ENCODE results near the gene MAP3K9. TPM values are rescaled to one million over a fixed set of nuclear protein-coding genes. Genes with fewer than 3 reads are reported as not detected.

MAP3K9 gene
- total RNA-seq, 1 experiment from 2014 or later, result 21.4 TPM

DNA sequence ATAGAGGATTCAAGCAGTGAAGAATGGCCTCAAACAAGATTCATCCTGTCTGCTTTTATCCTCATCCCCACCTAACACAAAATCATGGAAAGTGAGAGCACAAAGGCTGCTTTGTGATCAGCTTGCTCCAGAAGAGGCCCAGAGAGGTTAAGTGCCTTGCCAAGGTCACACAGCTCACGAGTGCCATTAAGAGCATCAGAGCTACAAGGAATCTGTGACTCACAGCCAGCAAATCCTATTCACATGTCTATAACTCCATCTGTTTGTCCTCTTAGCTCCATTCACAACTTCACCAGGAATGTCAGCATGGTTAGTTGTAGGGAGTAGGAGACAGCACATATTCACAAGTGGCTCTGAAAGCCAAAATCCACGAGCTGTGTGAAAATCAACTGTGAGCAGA is 87.8 kb downstream of the MAP3K9 start:
- Histone ChIP-seq H3K79me2 (ENCODE audit: low read depth) (no peaks in the 10 kb centered on the region), H3K9me2 (ENCODE audit: insufficient read depth) (no peaks in the 10 kb centered on the region), H3K9me3 (ENCODE audit: insufficient read depth, low read depth) (no peaks in the 10 kb centered on the region), H3K4me2 (no peak overlapping the region), H3F3A (ENCODE audit: insufficient read depth, low read depth) (no peaks in the 10 kb centered on the region; the same call in 1 of the 2 replicates), H3K36me3 (ENCODE audit: low read depth) (no peaks in the 10 kb centered on the region), H3K4me3 (no peak overlapping the region), H3K4me1 (replicated peaks; ENCODE audit: insufficient read depth) (peaks cover 19% of the 10 kb centered on the region), H2AFZ (no peak overlapping the region), H4K20me1 (ENCODE audit: insufficient read depth) (no peaks in the 10 kb centered on the region), H3K27me3 (ENCODE audit: insufficient read depth, low read depth) (no peaks in the 10 kb centered on the region), H3K27ac (no peak overlapping the region)
- DNase-seq, result peak in 1 of 2 experiments; percentile 28
- no TSS peak for BruUV-seq (replicated peaks)
- TF ChIP-seq, protein P1, sequence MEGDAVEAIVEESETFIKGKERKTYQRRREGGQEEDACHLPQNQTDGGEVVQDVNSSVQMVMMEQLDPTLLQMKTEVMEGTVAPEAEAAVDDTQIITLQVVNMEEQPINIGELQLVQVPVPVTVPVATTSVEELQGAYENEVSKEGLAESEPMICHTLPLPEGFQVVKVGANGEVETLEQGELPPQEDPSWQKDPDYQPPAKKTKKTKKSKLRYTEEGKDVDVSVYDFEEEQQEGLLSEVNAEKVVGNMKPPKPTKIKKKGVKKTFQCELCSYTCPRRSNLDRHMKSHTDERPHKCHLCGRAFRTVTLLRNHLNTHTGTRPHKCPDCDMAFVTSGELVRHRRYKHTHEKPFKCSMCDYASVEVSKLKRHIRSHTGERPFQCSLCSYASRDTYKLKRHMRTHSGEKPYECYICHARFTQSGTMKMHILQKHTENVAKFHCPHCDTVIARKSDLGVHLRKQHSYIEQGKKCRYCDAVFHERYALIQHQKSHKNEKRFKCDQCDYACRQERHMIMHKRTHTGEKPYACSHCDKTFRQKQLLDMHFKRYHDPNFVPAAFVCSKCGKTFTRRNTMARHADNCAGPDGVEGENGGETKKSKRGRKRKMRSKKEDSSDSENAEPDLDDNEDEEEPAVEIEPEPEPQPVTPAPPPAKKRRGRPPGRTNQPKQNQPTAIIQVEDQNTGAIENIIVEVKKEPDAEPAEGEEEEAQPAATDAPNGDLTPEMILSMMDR (conservative IDR thresholded peaks at IDR 0.05), result no peak
- no peak for TF ChIP-seq EZH2 (IDR thresholded peaks at IDR 0.05; ENCODE audit: low read depth)
- intact Hi-C loops (cut with micrococcal nuclease; ENCODE audit: unreplicated experiment), result no loop called here
- POLR2A ChIA-PET (ENCODE audit: unreplicated experiment), result no interaction called here
- CTCF ChIA-PET, result no interaction called here

DNA sequence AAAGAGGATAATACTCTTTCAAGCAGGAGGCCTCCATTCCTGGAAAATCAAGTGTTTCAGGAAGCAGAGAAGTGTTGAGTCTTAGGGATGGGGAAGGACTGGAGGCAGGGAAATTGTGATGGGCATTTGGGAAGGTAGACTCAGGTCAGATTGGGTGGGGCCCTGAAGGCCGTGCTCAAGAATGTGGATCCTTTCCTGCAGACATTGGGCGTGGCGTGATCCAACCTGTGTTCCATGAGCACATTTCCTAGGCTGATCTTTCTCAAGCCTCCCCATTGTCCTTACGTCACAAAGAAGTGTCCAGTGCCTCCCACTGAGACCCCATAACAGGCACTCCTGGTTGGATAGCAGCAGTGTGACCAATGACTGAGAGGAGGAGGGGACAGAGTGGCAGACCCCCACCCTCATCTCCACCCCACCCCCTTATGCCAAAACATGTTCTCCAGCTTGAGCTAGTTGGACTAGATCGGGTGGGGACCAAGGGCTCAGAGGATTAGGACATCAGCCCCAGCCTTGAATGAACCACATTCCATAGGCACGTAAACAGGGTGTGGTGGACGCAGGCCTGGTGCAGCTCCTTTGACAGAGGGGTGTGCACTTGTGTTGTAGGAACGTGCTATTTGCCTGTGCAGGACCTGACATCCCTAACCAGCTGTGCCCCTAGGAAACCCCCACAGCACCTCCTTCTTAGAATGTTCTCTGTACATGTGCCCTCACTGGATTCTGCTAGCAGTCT is 90.8 kb downstream of the MAP3K9 start:
- H3K27me3 ChIP-seq (ENCODE audit: insufficient read depth, low read depth), result no peaks in the 10 kb centered on the region
- POLR2A ChIA-PET (ENCODE audit: unreplicated experiment), result interaction anchor here (0.6 to 0.8 kb wide), 2 partner anchors 37 to 52 kb away, joined by 3 to 8 read pairs; no protein-coding TSS in a partner anchor
- BruUV-seq (replicated peaks), result no TSS peak
- CTCF ChIA-PET, result interaction anchor here (0.5 to 0.7 kb wide), 2 partner anchors 46 to 91 kb away, joined by 3 read pairs; partner anchors contain the start of gene MAP3K9
- peaks cover 23% of the 10 kb centered on the region for H3K4me1 ChIP-seq (replicated peaks; ENCODE audit: insufficient read depth)
- TF ChIP-seq EZH2 (IDR thresholded peaks at IDR 0.05; ENCODE audit: low read depth), result no peak
- TF ChIP-seq, protein P1 (conservative IDR thresholded peaks at IDR 0.05), result no peak
- H3K9me2 ChIP-seq (ENCODE audit: insufficient read depth), result no peaks in the 10 kb centered on the region
- peak overlapping the region; percentile 61 for H3K27ac ChIP-seq
- peak; percentile 77 to 85 for DNase-seq
- intact Hi-C loops (cut with micrococcal nuclease; ENCODE audit: unreplicated experiment), result loop anchor here (1.0 to 5.0 kb wide), 4 partner anchors 37 to 361 kb away; partner anchors contain the start of genes COX16 and MAP3K9
- H2AFZ ChIP-seq, result no peak overlapping the region
- no peak overlapping the region for H3K4me3 ChIP-seq
- H3K4me2 ChIP-seq, result peak overlapping the region; percentile 48
- H3K9me3 ChIP-seq (ENCODE audit: insufficient read depth, low read depth), result no peaks in the 10 kb centered on the region
- no peaks in the 10 kb centered on the region for H3K36me3 ChIP-seq (ENCODE audit: low read depth)
- no peaks in the 10 kb centered on the region for H4K20me1 ChIP-seq (ENCODE audit: insufficient read depth)
- no peaks in the 10 kb centered on the region for H3K79me2 ChIP-seq (ENCODE audit: low read depth)
- no peaks in the 10 kb centered on the region; the same call in 1 of the 2 replicates for H3F3A ChIP-seq (ENCODE audit: insufficient read depth, low read depth)

DNA sequence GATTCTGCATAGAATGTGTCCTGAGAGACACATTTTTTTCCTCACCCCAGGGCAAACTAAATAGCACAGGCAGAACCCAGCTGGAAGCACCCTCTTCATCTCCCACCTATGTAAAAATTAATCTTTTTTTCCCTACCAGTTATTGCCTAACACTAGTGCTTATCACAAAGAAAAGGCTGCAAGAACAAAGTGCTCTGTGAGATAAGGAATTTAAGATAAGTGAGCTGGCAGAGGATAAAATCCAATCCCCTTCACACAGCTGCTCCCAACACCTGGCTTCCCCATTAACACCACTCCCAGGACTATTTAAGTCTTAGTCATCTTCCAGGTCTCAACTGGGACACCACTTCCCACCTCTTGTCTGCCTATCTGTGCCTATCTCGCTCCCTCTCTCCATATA is 92.4 kb downstream of the MAP3K9 start:
- Histone ChIP-seq H3K4me2 (no peak overlapping the region), H4K20me1 (ENCODE audit: insufficient read depth) (no peaks in the 10 kb centered on the region), H3K4me1 (replicated peaks; ENCODE audit: insufficient read depth) (peaks cover 27% of the 10 kb centered on the region), H3K9me2 (ENCODE audit: insufficient read depth) (no peaks in the 10 kb centered on the region), H3K4me3 (no peak overlapping the region), H3K9me3 (ENCODE audit: insufficient read depth, low read depth) (no peaks in the 10 kb centered on the region), H3K79me2 (ENCODE audit: low read depth) (no peaks in the 10 kb centered on the region), H3K27me3 (ENCODE audit: insufficient read depth, low read depth) (no peaks in the 10 kb centered on the region), H2AFZ (no peak overlapping the region), H3K36me3 (ENCODE audit: low read depth) (no peaks in the 10 kb centered on the region), H3F3A (ENCODE audit: insufficient read depth, low read depth) (no peaks in the 10 kb centered on the region; the same call in 1 of the 2 replicates), H3K27ac (no peak overlapping the region)
- intact Hi-C loops (cut with micrococcal nuclease; ENCODE audit: unreplicated experiment), result loop anchor here (5.0 kb wide), 1 partner anchor 360 kb away; the partner anchor contains the start of gene COX16
- BruUV-seq (replicated peaks), result no TSS peak
- DNase-seq, result no peak
- ChIA-PET CTCF (interaction anchor here (0.7 kb wide), 1 partner anchor 82 kb away, joined by 3 read pairs; no protein-coding TSS in a partner anchor), POLR2A (ENCODE audit: unreplicated experiment) (no interaction called here)
- TF ChIP-seq, protein P1 (conservative IDR thresholded peaks at IDR 0.05), result no peak
- no peak for TF ChIP-seq EZH2 (IDR thresholded peaks at IDR 0.05; ENCODE audit: low read depth)

Measured in PC-9 (cell line).